ENCODE measurements around the gene F10.
A peak's percentile ranks its signal among the peaks of the same experiment; 100 is the strongest.
"Not testable (repeated sequence)": the region's sequence is repeated elsewhere in the genome, so short reads cannot be mapped to it uniquely, and the experiment has no call there.

The F10 gene

DNA sequence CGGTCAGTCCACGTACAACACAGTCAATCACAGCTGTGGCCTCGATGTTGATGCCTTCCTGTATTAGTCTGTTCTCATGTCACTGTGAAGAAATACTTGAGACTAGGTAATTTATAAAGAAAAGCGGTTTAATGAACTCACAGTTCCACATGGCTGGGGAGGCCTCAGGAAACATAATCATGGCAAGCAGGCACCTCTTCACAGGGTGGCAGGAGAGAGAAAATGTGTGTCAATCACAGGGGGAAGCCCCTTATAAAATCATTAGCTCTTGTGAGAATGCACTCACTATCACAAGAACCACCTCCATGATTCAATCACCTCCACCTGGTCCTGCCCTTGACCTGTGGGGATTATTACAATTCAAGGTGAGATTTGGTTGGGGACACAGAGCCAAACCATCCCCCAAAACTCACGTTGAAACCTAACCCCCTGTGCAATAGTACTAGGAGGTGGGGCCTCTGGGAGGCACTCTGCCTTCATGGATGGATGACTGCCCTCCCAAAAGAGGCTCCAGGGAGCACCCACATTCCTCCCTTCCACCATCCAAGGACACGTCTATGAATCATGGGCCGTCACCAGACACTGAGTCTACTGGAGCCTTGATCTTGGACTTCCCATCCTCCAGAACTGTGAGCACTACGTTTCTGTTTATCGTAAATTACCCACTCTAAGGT lies 33.5 kb downstream of the F10 start:
- no peak for DNase-seq

DNA sequence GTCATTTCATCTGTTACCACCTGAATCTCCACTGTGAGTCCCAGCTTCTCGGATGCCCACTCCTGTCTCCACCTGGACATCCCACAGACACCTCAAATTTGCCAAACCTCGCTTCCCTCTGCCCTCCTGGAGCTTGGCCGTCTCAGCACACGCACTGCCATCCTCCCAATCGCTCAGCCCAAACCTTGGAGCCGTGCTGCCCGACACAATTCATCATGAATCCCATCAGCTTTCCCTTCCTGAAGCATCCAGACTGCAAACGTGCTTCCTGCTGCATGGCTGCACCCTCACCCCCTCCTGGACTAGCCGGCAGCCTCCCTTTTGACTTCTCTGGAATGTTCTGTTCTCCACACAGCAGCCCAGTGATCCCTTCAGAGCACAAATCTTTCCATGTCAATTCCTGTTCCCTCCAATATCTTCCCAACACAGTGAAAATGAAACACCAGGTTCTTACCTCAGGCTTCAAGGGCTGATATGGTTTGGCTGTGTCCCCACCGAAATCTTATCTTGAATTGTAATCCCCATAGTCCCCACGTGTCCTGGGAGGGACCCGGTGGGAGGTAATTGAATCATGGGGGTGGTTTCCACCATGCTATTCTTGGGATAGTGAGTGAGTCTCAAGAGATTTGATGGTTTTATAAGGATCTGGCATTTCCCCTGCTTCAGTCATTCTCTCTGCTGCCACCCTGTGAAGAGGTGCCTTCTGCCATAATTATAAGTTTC lies 34.8 kb downstream of the F10 start:
- no peak for DNase-seq

- peak; percentile 10 for DNase-seq
Measured at GRCh38 chr13:113157929-113158747, 35.5 kb downstream of the F10 start, which contains the start of gene PROZ. PROZ (plus strand) TSS chr13:113158648; CDS start chr13:113158661, 13 bp downstream.

DNA sequence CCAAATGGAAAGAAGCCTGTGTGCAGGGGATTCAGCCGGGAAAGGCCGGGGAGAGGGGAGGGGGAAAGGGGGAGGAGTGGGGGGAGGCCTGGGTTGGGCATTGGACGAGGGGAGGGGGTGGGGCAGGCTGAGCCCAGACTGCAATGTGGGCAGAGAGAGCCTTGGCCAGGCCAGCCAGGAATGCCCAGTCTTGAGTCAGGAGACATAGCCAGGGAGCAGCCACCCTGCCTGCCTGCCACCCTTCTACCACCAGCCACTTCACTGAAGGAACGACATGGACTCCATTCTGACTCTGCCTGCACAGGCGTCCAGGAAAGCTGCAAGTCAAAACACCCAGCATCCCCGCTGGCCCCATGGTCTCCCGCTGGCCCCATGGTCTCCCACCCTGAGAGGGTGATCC lies 36.3 kb downstream of the F10 start:
- DNase-seq = no peak

GRCh38 chr13:113159701-113160100 lies 37.1 kb downstream of the F10 start:
- no peak for DNase-seq

DNA sequence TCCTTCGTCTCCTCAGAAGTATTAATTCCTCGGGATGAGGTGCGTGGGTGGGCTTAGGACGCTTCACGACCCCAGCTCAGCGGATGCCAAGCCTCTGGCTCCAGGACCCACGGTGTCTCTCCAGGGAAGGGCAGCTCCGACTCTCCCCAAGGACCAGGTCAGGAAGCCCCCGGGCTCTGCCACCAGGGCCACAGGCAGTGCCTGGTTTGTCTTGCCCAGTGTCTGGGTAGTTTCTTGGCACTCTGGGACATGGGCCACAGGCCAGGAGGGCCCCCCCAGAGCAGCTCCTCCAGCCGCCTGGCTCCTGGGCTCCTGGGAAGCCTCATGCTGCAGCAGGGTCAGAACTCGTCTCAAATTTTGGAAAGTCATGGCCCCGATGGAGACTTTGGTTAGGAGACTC lies 38.4 kb downstream of the F10 start:
- DNase-seq = no peak

- no peak for DNase-seq
Measured at GRCh38 chr13:113161433-113161832, 38.8 kb downstream of the F10 start.

- DNase-seq = not testable (repeated sequence)
Measured at GRCh38 chr13:113161975-113162374, 39.4 kb downstream of the F10 start.

DNA sequence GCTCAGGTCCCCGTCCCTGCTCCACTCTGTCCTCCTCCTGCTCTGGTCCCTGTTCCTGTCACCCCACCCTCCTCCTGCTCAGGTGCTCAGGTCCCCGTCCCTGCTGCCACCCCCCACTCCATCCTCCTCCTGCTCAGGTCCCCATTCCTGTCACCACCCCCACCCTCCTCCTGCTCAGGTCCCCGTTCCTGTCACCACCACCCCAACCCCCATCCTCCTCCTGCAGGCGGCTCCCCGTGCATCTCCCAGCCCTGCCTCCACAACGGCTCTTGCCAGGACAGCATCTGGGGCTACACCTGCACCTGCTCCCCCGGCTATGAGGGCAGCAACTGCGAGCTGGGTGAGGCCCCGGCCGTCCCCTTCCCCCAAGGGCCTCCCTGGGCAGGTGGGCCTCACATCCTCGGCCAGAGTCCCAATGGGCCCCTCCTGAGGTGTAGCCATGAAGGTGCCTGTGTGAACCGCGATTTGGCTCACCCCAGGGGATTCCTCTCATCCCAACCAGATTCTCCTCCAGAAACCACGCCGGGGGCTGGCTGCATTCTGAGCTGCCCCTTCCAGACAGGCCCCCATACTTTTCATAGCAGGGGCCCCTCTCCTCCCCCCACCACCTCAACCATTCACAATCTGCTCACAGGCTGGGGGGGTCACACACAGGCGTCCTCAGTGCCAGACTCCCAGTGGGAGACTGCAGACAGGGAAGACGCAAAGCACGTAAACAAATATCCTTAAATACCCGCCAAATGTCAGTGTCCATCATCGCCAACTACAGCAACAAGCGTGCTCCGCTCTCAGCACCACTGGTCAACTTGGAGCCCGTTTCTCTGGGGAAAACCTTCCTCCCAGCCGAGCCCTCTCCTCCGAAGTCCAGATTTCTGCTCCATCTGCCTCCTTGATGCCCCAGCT lies 40.4 kb downstream of the F10 start:
- DNase-seq = peak; percentile 53

DNA sequence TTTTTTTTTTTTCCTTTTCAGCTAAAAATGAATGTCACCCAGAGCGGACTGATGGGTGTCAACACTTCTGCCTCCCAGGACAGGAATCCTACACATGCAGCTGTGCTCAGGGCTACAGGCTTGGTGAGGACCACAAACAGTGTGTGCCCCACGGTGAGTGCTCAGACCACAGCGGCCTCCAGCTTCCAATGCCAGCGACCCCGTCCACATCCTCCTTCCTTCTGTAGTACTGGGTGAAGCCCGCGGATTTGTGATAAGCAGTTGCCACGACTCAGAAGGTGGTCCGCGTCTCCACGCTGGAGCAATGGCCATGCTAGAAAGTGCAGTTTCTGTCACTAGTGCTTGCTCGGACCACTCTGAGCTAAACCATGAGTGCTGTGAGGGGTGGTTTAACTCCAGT lies 41.9 kb downstream of the F10 start:
- DNase-seq = no peak

- DNase-seq = no peak
Measured at GRCh38 chr13:113166266-113166665, 43.7 kb downstream of the F10 start.

GRCh38 chr13:113166681-113167080 lies 44.1 kb downstream of the F10 start:
- no peak for DNase-seq

DNA sequence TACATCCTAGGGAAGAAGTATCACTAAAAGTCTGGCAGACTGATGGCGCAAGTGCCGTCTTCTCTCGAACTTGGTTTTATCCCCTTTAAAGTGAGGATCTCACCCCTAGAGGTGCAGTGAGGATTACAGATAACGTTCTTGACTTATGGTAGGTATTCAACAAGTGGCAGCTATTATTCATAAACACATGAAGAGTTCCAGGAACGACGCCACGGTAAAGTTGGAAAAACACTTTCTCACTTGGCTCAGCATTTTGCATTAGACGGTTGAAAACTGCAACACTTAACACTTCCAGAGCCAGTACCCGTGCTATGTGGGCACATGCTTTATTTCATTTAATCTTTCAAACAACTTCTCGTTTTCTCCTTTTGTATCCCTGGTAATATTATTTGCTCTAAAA lies 44.6 kb downstream of the F10 start:
- no peak for DNase-seq

GRCh38 chr13:113167575-113167974 lies 45.0 kb downstream of the F10 start:
- DNase-seq = no peak

DNA sequence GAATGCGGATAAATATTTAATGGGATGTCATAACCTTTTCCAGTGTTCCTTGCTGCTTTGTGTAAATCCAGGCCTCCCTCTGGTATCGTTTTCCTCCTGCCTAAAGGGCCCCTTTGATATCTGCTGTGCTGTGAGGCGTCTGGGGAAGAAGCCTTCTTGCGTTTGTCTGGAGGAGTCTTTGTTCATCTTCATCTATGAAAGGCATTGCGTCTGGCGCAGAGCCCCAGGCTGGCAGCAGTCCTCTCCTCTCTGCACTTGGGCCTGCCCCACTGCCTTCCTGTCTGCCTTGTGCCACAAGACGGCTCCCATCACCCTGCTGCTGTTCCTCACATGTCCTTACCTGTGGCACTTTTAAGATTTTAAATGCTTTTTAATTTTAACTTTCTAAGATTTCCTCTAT lies 45.6 kb downstream of the F10 start:
- no peak for DNase-seq

DNA sequence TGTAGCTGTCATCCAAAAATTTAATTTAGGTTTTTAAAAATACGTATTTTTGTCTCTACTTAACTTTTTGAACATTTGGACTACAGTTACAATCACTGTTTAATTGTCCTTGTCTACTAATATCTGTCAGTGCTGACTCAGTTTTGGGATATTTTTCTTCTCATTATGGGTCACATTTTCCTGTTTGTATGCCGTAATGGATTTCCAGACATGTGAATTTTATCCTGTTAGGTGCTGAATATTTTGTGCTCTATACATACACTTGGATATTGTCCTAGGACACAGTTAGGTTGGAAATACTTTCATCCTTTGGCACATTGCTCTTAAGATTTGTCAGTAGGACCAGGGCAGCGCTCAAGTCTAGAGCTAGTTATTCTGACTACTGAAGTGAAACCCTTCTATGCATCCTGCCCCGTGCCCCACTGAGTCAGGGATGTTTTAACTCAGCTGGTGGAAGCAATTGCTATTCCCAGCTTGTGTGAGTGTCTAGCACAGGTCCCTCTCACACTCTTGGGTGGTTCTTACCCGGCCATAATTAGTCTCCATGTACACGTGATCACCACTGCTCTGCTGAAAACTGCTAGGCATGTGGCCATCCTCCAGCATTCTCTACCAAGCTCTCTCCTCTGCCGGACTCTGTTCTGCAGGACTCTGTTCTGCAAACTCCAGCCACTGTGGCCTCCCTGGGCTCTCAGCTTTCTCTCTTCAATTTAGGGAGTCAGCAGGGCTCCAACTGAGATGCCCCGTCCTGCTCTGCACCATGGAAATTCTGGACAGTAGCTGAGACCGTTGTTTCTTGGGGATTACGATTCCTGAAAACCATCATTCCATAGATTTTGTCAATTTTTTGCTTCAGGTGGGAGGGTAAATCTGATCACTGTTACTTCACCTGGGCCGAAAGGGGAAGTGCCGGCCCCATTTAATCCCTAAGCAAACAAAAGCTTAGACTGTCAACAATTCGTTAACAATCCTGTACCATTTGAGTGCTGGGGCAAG lies 47.0 kb downstream of the F10 start:
- DNase-seq = no peak

DNA sequence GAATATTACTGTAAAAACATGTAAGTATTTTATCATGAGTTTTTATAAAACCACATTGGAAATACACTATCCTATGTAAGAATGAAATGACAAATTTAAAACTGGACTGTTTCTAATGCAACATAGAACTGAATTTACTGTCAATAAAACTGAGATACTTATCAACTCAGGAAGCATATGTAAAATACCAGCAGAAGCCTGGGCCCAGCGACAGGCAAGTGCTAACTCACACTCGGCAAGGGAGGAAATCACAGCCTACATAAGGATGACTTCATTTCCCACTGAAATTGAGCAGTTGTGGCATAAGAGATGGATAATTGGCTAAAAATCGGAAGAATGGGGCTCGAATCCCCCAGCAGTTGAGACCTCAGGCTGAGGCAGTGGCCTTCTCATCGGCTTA lies 47.9 kb downstream of the F10 start:
- DNase-seq = no peak

DNA sequence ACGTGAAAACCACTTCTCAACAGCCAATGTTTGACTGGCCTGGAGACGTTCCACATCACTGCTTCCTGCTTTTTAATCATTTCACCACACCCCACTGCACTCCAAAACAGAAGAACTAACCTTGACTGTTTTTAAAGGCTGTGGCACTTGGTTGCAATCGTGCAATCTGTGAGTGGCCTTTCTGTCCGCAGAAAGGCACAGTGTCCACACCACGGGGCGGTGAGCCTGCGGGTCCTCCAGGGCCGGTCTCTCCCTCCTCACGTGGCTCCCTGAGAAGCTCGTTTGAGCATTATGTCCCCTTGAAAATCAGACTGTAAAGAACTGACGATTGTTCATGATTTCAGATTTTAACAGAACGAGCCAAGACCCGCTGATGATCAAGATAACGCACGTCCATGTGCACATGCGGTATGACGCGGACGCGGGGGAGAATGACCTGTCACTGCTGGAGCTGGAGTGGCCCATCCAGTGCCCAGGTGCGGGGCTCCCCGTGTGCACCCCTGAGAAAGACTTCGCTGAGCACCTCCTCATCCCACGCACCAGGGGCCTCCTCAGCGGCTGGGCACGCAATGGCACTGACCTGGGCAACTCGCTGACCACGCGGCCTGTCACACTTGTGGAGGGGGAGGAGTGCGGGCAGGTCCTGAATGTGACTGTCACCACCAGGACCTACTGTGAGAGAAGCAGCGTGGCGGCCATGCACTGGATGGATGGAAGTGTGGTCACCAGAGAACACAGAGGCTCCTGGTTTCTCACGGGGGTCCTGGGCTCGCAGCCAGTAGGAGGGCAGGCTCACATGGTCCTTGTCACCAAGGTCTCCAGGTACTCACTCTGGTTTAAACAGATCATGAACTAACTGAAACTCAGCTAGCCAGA lies 48.9 kb downstream of the F10 start:
- no peak for DNase-seq

- DNase-seq = no peak
Measured at GRCh38 chr13:113172419-113172926, 49.9 kb downstream of the F10 start.

DNA sequence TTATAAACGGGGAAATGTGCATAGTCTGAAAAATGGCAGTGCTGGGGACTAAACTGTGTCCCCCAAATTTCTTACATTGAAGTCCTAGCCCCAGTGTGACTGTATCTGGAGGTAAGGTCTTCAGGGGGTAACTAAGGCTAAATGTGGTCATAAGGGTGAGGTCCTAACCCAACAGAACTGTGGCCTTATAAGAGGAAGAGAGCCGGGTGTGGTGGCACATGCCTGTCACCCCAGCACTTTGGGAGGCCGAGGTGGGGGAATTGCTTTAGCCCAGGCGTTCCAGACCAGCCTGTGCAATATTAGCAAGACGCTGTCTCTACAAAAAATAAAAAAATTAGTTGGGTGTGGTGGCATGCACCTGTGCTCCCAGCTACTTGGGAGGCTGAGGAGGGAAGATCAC lies 53.7 kb downstream of the F10 start:
- DNase-seq = no peak
